Stimulated activated CD8-positive, alpha-beta memory T cell treated with anti-CD3 and anti-CD28 coated beads, Interleukin-15, amount 100 ng/mL, for 24 hours (primary cell): ENCODE results near the gene RNF130.

Experiments
- DNase-seq: peaks from one replicate; pipeline ENCODE4 v3.0.0-alpha.2; 2020; ENCODE audit warnings: low read depth

The RNF130 gene

DNA sequence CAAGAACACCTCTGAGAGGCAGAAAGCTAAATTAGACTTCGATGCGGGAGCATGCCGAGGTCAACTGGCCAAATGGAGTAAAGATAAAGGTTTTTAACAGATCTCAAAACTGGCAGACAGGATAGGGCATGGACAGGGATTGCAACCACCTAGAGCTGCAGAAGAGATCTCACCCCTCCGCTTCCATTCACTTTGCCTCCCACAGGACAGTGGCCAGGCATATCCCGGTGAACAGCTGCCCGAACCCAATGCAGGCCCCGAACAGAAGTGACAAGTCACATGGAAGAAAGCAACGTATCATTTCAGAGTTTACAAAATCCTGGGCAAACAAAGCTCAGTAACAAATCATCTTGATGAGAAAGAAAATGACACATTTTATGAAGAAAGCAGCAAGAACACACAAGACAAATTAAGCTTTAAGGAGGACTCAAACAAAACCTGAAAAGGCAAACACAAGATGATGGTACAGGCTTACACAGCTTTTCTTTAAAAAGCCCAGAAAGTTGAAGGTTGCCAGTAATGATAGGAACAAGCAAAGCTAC is 18.4 kb downstream of the RNF130 start:
- DNase-seq, result no peak

DNA sequence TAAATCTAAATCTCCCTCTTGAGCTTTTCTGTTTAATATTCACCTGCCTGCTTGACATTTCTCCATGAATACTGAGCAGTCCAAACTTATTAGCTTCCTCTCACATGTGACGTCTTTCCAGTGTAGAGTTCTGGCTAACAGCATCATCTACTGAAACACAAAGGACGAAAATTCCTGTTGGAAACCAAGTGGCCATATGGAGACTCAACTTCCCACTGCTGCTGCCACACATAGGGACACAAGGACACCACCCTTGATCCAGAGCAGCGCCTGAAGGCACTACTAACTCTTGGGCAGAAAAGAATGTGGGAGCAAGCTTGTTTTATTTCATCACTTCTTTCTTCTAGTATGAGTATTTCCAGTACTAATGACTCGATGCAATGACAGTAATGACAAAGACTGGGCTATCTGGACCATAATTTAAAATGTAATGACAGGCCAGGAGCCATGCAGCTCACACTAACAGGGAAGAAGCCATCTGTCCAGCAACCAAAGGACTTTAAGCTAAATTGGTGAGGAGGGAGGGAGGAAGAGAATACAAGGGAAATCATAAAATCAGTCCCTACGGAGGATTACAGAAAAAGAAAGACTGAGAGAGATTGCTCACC is 19.2 kb downstream of the RNF130 start:
- DNase-seq, result no peak

- no peak for DNase-seq
Measured at GRCh38 chr5:180050121-180050940, 21.2 kb downstream of the RNF130 start.

- DNase-seq, result no peak
Measured at GRCh38 chr5:180049185-180049548, 22.4 kb downstream of the RNF130 start.

DNA sequence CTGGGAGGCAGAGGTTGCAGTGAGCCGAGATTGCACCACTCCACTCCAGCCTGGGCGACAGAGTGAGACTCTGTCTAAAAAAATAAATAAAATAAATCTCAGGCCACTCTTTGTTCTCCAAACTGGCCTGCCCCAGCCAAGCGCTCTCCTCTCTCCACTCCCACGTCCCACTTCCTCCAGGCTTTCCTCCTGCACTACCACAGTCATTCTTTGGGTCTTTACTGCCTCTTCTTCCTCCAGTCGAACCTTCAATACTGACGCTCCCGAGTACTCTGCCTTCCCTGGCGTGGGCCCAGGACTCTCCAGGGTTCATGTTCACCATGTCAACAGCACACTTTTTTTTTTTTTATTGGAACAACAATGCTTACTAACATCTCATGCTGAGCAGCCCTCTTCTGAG is 23.9 kb downstream of the RNF130 start:
- no peak for DNase-seq

DNA sequence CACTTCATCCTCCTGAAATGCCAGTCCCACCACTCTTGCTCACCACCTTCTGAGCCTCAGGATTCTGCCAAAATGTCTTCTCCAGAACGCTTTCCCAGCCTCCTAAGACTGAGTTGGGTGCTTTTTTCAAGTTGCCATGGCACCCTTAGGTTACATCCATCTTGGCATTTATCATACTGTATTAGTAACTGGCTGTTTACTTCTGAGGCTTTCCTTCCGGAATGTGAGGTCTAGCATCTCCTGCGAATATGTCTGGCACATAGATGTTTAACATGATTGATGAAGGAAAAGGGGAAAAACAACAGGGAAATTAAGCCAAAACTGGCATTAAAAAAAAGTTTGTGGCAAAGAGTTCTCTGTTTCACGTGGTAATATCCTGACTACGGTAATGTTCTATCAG is 24.9 kb downstream of the RNF130 start:
- DNase-seq, result no peak

DNA sequence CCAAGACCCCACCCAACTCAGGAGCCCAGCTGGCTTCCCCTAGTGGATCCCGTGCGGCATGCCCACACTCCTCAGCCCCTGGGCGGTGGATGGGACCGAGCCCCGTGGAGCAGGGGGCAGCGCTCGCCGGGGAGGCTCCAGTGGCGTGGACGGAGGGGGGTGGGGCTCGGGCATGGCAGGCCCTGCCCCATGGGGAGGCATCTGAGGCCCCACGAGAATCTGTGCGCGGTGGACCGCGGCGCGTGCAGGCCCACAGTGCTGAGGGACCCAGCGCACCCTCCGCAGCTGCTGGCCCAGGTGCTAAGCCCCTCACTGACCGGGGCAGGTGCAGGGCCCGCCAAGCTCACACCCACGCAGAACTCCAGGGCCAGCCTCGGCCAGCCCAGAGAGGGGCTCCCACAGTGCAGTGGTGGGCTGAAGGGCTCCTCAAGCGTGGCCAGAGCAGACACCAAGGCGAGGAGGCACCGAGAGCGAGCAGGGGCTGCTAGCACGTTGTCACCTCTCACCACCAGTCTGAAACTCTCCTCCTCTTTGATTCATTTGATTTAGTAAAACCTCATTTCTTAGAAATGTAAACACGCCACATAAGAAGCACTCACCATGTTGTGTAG is 25.6 kb downstream of the RNF130 start:
- DNase-seq, result no peak

GRCh38 chr5:180043377-180043776 is 28.2 kb downstream of the RNF130 start:
- no peak for DNase-seq

DNA sequence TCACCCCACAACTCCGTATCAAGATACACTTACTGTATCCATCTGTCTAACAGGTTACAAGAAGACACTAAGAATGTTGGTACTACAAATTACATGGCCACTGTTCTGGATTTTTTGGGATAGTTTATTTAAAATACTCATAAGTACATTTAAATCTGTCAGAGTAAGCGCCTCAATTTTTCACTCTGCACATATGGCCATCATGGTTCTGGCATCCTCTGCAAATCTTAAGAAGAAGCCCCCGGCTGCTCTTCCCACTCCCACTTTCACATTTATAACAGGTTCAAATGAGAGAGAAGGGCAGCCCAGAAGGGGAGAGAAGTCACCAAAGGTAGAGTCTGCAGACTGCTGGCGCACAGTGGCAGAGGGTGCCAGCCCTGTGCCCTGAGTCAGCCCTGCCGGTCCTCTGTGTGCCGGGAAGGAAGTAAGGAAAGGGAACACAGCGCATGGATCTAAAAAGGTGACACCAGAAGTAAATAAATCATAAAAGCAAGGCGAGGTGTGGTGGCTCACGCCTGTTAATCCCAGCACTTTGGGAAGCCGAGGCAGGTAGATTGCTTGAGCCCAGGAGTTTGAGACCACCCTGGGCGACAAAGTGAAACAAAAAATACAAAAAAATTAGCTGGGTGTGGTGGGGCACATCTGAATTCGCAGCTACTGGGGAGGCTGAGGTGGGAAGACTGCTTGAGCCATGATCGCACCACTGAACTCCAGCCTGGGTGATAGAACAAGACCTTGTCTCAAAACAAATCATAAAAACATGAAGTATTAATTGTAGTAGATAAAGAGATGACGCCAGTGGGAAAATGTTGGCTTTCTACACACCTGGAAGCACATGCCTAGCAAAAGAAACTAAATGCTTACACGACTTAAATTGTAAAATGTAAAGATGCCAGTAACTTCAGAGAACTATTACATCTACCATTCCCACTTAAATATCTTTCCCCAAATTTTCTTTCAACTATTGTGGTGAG is 30.0 kb downstream of the RNF130 start:
- DNase-seq, result no peak

- no peak for DNase-seq
Measured at GRCh38 chr5:180040287-180041214, 31.0 kb downstream of the RNF130 start.

- no peak for DNase-seq
Measured at GRCh38 chr5:180035206-180035931, 36.2 kb downstream of the RNF130 start.

- DNase-seq, result no peak
Measured at GRCh38 chr5:180034564-180034963, 37.0 kb downstream of the RNF130 start.

- no peak for DNase-seq
Measured at GRCh38 chr5:180027459-180028089, 44.0 kb downstream of the RNF130 start.

GRCh38 chr5:180026734-180027458 is 44.7 kb downstream of the RNF130 start:
- no peak for DNase-seq

- DNase-seq, result no peak
Measured at GRCh38 chr5:180026320-180026719, 45.2 kb downstream of the RNF130 start.

- DNase-seq, result no peak
Measured at GRCh38 chr5:180021900-180022299, 49.7 kb downstream of the RNF130 start.

DNA sequence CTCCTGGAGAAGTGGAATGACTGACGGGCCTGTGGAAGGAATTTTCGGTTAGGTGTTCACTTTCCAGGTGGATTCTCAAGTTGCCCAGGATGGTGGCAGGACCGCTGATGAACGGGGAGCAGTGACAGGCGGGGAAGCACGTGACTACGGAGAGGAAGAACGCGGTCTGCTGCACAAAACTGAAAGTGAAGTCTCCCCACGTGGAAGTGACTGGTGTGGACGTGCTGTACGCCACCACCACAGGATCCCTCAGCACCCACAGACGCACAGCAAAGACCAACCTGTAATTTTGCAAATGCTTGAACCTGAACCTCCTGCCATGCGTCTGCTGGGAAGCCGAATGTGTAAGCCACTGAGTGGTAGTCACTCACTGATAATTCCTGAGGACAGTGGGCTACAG is 51.4 kb downstream of the RNF130 start:
- no peak for DNase-seq

- DNase-seq, result no peak
Measured at GRCh38 chr5:180018347-180019060, 53.1 kb downstream of the RNF130 start.
